Caki2 (cell line): ENCODE results near the gene MBOAT1. TPM values are rescaled to one million over a fixed set of nuclear protein-coding genes. Genes with fewer than 3 reads are reported as not detected.

Source experiments
- DNase-seq: peaks from one replicate; pipeline ENCODE4 v3.0.0-alpha.2; 2015; ENCODE audit warnings: low read depth
- in situ Hi-C: cut with HindIII; loops from 2 replicates; pipeline ENCODE4 v1.10.0; 2016; ENCODE audit warnings: low sequenced_read_pairs, low pct_unique_long_range_greater_than_20kb, mixed read lengths
- total RNA-seq: library from RNA; depleted of rRNA; stranded (reverse); fragments of >200 nt; shearing (Covaris generic); gene quantifications from 2 replicates; pipeline ENCODE4 v1.2.3, GENCODE V29; 2014; ENCODE audit warnings: low replicate concordance

MBOAT1 gene
- total RNA-seq, 1 experiment from 2014 or later = 13.3 TPM

GRCh38 chr6:20236909-20237600 is 24.8 kb upstream of the MBOAT1 start:
- in situ Hi-C loops = no loop called here
- DNase-seq = peak; percentile 7

- in situ Hi-C loops = no loop called here
- DNase-seq = no peak
Measured at GRCh38 chr6:20236344-20236743, 24.1 kb upstream of the MBOAT1 start.

- in situ Hi-C loops = no loop called here
- no peak for DNase-seq
Measured at GRCh38 chr6:20235041-20235440, 22.8 kb upstream of the MBOAT1 start.

GRCh38 chr6:20234136-20234535 is 21.9 kb upstream of the MBOAT1 start:
- in situ Hi-C loops = no loop called here
- no peak for DNase-seq

GRCh38 chr6:20233007-20233730 is 20.9 kb upstream of the MBOAT1 start:
- DNase-seq = no peak
- in situ Hi-C loops = no loop called here

- in situ Hi-C loops = no loop called here
- DNase-seq = no peak
Measured at GRCh38 chr6:20232188-20232587, 19.9 kb upstream of the MBOAT1 start.

- in situ Hi-C loops = no loop called here
Measured at GRCh38 chr6:20230401-20231119, 18.3 kb upstream of the MBOAT1 start.

GRCh38 chr6:20229881-20230280 is 17.6 kb upstream of the MBOAT1 start:
- no peak for DNase-seq
- in situ Hi-C loops = no loop called here

More at GRCh38 chr6:20230401-20231119, 18.3 kb upstream of the MBOAT1 start:
- no peak for DNase-seq

- DNase-seq = no peak
- in situ Hi-C loops = no loop called here
Measured at GRCh38 chr6:20227350-20227749, 15.1 kb upstream of the MBOAT1 start.

- in situ Hi-C loops = no loop called here
Measured at GRCh38 chr6:20223141-20223540, 10.9 kb upstream of the MBOAT1 start.

GRCh38 chr6:20221421-20221820 is 9.2 kb upstream of the MBOAT1 start:
- no peak for DNase-seq
- in situ Hi-C loops = no loop called here

More at GRCh38 chr6:20223141-20223540, 10.9 kb upstream of the MBOAT1 start:
- DNase-seq = no peak

GRCh38 chr6:20220359-20220758 is 8.1 kb upstream of the MBOAT1 start:
- in situ Hi-C loops = no loop called here
- DNase-seq = no peak

GRCh38 chr6:20217891-20218290 is 5.6 kb upstream of the MBOAT1 start:
- in situ Hi-C loops = no loop called here

GRCh38 chr6:20217324-20217855 is 5.1 kb upstream of the MBOAT1 start:
- DNase-seq = no peak
- in situ Hi-C loops = no loop called here

More at GRCh38 chr6:20217891-20218290, 5.6 kb upstream of the MBOAT1 start:
- no peak for DNase-seq

- DNase-seq = no peak
- in situ Hi-C loops = no loop called here
Measured at GRCh38 chr6:20215310-20215709, 3.0 kb upstream of the MBOAT1 start.

GRCh38 chr6:20213271-20213798 is 1.1 kb upstream of the MBOAT1 start:
- DNase-seq = peak; percentile 26
- in situ Hi-C loops = no loop called here

- in situ Hi-C loops = no loop called here
- no peak for DNase-seq
Measured at GRCh38 chr6:20211941-20212391, 303 bp downstream of the MBOAT1 start.

GRCh38 chr6:20211037-20211940 is 980 bp downstream of the MBOAT1 start:
- in situ Hi-C loops = no loop called here
- DNase-seq = peak; percentile 43
